GM12878 (cell line): ENCODE results near the gene WDR48. TPM values are rescaled to one million over a fixed set of nuclear protein-coding genes. Genes with fewer than 3 reads are reported as not detected.

ENCODE experiments used
- ATAC-seq: fragments of 200-7000 bp; cut with Tn5 transposase; 3 replicates; pipeline ENCODE4 v1.9.1; 2020; ENCODE audit warnings: mild to moderate bottlenecking, moderate library complexity
- BruUV-seq: library from RNA; stranded (reverse); fragments of 400-500 nt; replicated peaks from 2 replicates; lab custom pipeline; 2021; lab: Mats Ljungman, UMichigan
- CTCF ChIA-PET: fragments of 300-600 bp; sonication (Branson Sonifier 250); formaldehyde crosslinking; extraction: SDS; loops from one replicate; lab custom pipeline; 2021; ENCODE audit warnings: inconsistent platforms; lab: Yijun Ruan, JAX
- POLR2A ChIA-PET: fragments of 350-600 bp; formaldehyde crosslinking; extraction: SDS; loops from one replicate; lab custom pipeline; 2021; ENCODE audit warnings: inconsistent platforms; lab: Charles Lee
- RAD21 ChIA-PET: fragments of 300-600 bp; sonication (Branson Sonifier 250); formaldehyde crosslinking; loops from one replicate; lab custom pipeline; 2023; ENCODE audit warnings: antibody characterized with exemption; ENCODE audit not compliant: unreplicated experiment; lab: Charles Lee
- SMC1A ChIA-PET: fragments of 300-600 bp; sonication (Branson Sonifier 250); formaldehyde crosslinking; loops from one replicate; lab custom pipeline; 2023; ENCODE audit not compliant: unreplicated experiment, uncharacterized antibody; lab: Charles Lee
- DNase-seq: peaks from one replicate; pipeline ENCODE4 v3.0.0-alpha.2; 2011; ENCODE audit warnings: low read depth, low spot score
- FAIRE-seq: peaks from 3 replicates; lab custom pipeline; 2011; peaks lifted over from hg19 to GRCh38; lab: Jason Lieb, UNC
- H2AFZ ChIP-seq: 2 replicates; pipeline ENCODE4 v1.6.0; 2011; ENCODE audit warnings: low read depth, low read length, control low read depth; ENCODE audit not compliant: control insufficient read depth
- H3K27ac ChIP-seq: 2 replicates; pipeline ENCODE4 v1.5.1; 2011; ENCODE audit warnings: control low read depth; ENCODE audit not compliant: control insufficient read depth, insufficient read depth
- H3K27me3 ChIP-seq, 2 experiments: replicated peaks in 1 of 2; 2 replicates each; pipeline versions ENCODE4 v1.6.0 to v1.6.1; 2011; ENCODE audit warnings: low read length in 1 of 2; ENCODE audit not compliant: control insufficient read depth in 2 of 2, insufficient read depth in 2 of 2
- H3K36me3 ChIP-seq, 2 experiments: 2 replicates each; pipeline ENCODE4 v1.5.1; 2011; ENCODE audit warnings: low read length in 1 of 2; ENCODE audit not compliant: control insufficient read depth in 2 of 2, insufficient read depth in 2 of 2
- H3K4me1 ChIP-seq: 2 replicates; pipeline ENCODE4 v1.6.1; 2011; ENCODE audit warnings: mild to moderate bottlenecking, low read length, moderate library complexity, mixed read lengths; ENCODE audit not compliant: control insufficient read depth, insufficient read depth
- H3K4me2 ChIP-seq: 2 replicates; pipeline ENCODE4 v1.6.0; 2011; ENCODE audit warnings: control low read depth; ENCODE audit not compliant: control insufficient read depth, insufficient read depth
- H3K4me3 ChIP-seq: fragments of 200-600 bp; sonication (generic); 2 replicates; pipeline ENCODE4 v1.5.1; 2016
- H3K79me2 ChIP-seq: 2 replicates; pipeline ENCODE4 v1.6.0; 2011; ENCODE audit warnings: low read length; ENCODE audit not compliant: control insufficient read depth, insufficient read depth
- H3K9ac ChIP-seq: 2 replicates; pipeline ENCODE4 v1.8.0; 2011; ENCODE audit warnings: low read length, control low read depth, mixed read lengths; ENCODE audit not compliant: control insufficient read depth, insufficient read depth
- H3K9me3 ChIP-seq: replicated peaks from 3 replicates; pipeline ENCODE4 v1.5.1; 2011; ENCODE audit warnings: mild to moderate bottlenecking, low read length; ENCODE audit not compliant: control insufficient read depth, insufficient read depth
- H4K20me1 ChIP-seq: 2 replicates; pipeline ENCODE4 v1.6.0; 2011; ENCODE audit not compliant: control insufficient read depth, insufficient read depth
- PAX8 ChIP-seq: fragments of 450-650 bp; IDR thresholded peaks from 2 replicates; pipeline ENCODE4 v1.6.1; 2017; ENCODE audit warnings: mild to moderate bottlenecking, moderate library complexity
- SUZ12 ChIP-seq: fragments of 200-600 bp; sonication (generic); IDR thresholded peaks from one replicate; pipeline ENCODE4 v1.6.1; 2018; ENCODE audit warnings: antibody characterized with exemption, mild to moderate bottlenecking; ENCODE audit not compliant: unreplicated experiment
- WRNIP1 ChIP-seq: IDR thresholded peaks from 2 replicates; pipeline ENCODE4 v1.6.1; 2011; ENCODE audit warnings: low read depth, low read length, improper control_type of control experiment, borderline replicate concordance
- WGBS: methylation state at CpG from one replicate; pipeline ENCODE4 v1.1.6; 2016; ENCODE audit warnings: low lambda C conversion rate; ENCODE audit not compliant: insufficient replicate concordance, insufficient coverage; ENCODE audit errors: missing lambda C conversion rate; 5-methylcytosine and 5-hydroxymethylcytosine counted together
- in situ Hi-C: fragments of 300-500 bp; cut with MboI; formaldehyde crosslinking; loops from 9 replicates; pipeline ENCODE4 v1.14.3; 2018; ENCODE audit warnings: mixed read lengths
- intact Hi-C: fragments of 100-400 bp; cut with micrococcal nuclease; formaldehyde crosslinking; loops from one replicate; pipeline ENCODE4 v1.14.2; 2022; ENCODE audit not compliant: unreplicated experiment
- polyA plus RNA-seq, 11 experiments: library from polyadenylated mRNA; depleted of rRNA in 4 of 11; unstranded in 6 of 11; stranded (reverse) in 5 of 11; fragments of >200 nt; fragmentation: Nextera tagmentation in 4 of 11; fragmentation: Illumina TruSeq in 1 of 11; extraction: Ambion mirVana in 4 of 11; extraction: Trizol in 1 of 11; gene quantifications; 1 replicate in 1 of 11; 2 replicates in 10 of 11; pipeline versions ENCODE4 v1.2.1 to v1.2.3, GENCODE V29; 2011 to 2016; ENCODE audit warnings: inconsistent platforms in 2 of 11, missing spikeins in 2 of 11, low read depth in 1 of 11
- total RNA-seq, 4 experiments: library from RNA; depleted of rRNA in 3 of 4; stranded (reverse); fragments of >200 nt in 3 of 4; fragmentation: Illumina TruSeq in 1 of 4; extraction: Trizol in 1 of 4; gene quantifications; 2 replicates each; pipeline versions ENCODE4 v1.2.1 to v1.2.3, GENCODE V29; 2013 to 2021
- TF ChIP-seq, protein P1 (sequence below): fragments of 450-650 bp; IDR thresholded peaks from 2 replicates; pipeline ENCODE4 v1.6.1; 2016; ENCODE audit warnings: mild to moderate bottlenecking, moderate library complexity, borderline replicate concordance

WDR48 gene
- total and polyA plus RNA-seq, 10 of the 15 experiments (the other 5 are each of a cell fraction or from before 2014, with no cell fraction given), result 16.8 to 43.8 (median 29.0) TPM

DNA sequence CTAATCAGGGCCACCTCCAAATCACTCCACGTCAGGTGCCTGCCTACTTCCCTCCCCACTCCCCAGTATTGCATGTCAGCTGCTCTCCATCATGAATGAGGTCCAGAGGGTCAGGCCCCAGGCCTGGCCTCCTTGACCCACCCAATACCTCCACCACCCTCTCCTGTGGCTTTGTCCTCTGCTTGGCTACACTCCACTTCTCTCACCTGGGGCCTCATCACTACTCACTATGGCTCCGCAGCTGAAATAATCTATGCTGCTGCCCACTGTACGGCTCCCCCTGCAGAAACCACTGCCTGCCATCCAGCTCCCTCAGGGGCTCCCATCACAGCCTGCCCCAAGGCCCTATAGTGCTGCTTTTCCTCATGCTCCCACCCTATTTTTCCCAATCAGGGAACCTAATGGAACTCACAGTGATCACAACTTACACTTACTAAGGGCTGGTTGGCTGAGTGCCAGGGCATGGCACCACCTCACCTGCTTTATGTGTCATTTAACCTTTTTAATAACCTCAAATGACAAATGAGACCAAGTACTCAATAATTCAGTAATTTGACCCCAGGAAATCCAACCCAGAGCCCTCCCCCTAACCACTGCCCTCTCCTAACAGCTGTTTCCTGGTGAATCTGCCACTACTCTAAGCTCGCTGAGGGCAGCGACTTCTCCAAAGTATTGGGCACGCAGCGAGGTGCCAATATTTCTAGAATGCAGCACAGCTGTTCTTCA lies 53.3 kb downstream of the WDR48 start:
- no peak overlapping the region for H3K27ac ChIP-seq
- DNase-seq (no peak), ATAC-seq (no peak), FAIRE-seq (no peak)
- BruUV-seq, result no TSS peak
- ChIA-PET SMC1A (interaction anchor here (0.6 to 2.9 kb wide), 12 partner anchors 16 to 187 kb away, joined by 3 to 8 read pairs (median 4); no protein-coding TSS in a partner anchor), CTCF (interaction anchor here (0.7 to 5.6 kb wide), 14 partner anchors 12 to 273 kb away, joined by 3 to 39 read pairs (median 5); no protein-coding TSS in a partner anchor), RAD21 (interaction anchor here (1.1 to 1.7 kb wide), 4 partner anchors 22 to 183 kb away, joined by 3 to 6 read pairs (median 3); no protein-coding TSS in a partner anchor), POLR2A (interaction anchor here (0.7 to 0.8 kb wide), 2 partner anchors 48 to 183 kb away, joined by 3 read pairs; no protein-coding TSS in a partner anchor)
- peaks cover 0 to 4% of the 10 kb centered on the region in 2 experiments; a peak in 3 of 4 replicates for H3K36me3 ChIP-seq
- no peak overlapping the region; the same call in 1 of the 2 replicates for H3K9ac ChIP-seq
- no peak overlapping the region for H3K4me2 ChIP-seq
- H4K20me1 ChIP-seq, result no peaks in the 10 kb centered on the region; the same call in 1 of the 2 replicates
- no peaks in the 10 kb centered on the region for H3K27me3 ChIP-seq
- H3K9me3 ChIP-seq, result no peaks in the 10 kb centered on the region
- H3K79me2 ChIP-seq, result peaks cover 14% of the 10 kb centered on the region
- peaks cover 27% of the 10 kb centered on the region for H3K4me1 ChIP-seq
- TF ChIP-seq SUZ12 (no peak), WRNIP1 (no peak), PAX8 (no peak)
- TF ChIP-seq, protein P1, sequence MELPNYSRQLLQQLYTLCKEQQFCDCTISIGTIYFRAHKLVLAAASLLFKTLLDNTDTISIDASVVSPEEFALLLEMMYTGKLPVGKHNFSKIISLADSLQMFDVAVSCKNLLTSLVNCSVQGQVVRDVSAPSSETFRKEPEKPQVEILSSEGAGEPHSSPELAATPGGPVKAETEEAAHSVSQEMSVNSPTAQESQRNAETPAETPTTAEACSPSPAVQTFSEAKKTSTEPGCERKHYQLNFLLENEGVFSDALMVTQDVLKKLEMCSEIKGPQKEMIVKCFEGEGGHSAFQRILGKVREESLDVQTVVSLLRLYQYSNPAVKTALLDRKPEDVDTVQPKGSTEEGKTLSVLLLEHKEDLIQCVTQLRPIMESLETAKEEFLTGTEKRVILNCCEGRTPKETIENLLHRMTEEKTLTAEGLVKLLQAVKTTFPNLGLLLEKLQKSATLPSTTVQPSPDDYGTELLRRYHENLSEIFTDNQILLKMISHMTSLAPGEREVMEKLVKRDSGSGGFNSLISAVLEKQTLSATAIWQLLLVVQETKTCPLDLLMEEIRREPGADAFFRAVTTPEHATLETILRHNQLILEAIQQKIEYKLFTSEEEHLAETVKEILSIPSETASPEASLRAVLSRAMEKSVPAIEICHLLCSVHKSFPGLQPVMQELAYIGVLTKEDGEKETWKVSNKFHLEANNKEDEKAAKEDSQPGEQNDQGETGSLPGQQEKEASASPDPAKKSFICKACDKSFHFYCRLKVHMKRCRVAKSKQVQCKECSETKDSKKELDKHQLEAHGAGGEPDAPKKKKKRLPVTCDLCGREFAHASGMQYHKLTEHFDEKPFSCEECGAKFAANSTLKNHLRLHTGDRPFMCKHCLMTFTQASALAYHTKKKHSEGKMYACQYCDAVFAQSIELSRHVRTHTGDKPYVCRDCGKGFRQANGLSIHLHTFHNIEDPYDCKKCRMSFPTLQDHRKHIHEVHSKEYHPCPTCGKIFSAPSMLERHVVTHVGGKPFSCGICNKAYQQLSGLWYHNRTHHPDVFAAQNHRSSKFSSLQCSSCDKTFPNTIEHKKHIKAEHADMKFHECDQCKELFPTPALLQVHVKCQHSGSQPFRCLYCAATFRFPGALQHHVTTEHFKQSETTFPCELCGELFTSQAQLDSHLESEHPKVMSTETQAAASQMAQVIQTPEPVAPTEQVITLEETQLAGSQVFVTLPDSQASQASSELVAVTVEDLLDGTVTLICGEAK, result no peak
- WGBS, result 85% methylated on average over 7 of the region's 7 CpGs
- no peak overlapping the region for H3K4me3 ChIP-seq
- in situ Hi-C loops, result loop anchor here (5.0 kb wide), 1 partner anchor 177 kb away; the partner anchor contains the start of gene CX3CR1
- no peak overlapping the region for H2AFZ ChIP-seq
- intact Hi-C loops, result no loop called here
